ENCODE measurements around the gene TSHZ2.

GRCh38 chr20:53448875-53449274, 476.7 kb downstream of the TSHZ2 start:
- TF ChIP-seq EZH2 (IDR thresholded peaks at IDR 0.05; ENCODE audit: borderline replicate concordance) = no peak
- TF ChIP-seq, protein P1, sequence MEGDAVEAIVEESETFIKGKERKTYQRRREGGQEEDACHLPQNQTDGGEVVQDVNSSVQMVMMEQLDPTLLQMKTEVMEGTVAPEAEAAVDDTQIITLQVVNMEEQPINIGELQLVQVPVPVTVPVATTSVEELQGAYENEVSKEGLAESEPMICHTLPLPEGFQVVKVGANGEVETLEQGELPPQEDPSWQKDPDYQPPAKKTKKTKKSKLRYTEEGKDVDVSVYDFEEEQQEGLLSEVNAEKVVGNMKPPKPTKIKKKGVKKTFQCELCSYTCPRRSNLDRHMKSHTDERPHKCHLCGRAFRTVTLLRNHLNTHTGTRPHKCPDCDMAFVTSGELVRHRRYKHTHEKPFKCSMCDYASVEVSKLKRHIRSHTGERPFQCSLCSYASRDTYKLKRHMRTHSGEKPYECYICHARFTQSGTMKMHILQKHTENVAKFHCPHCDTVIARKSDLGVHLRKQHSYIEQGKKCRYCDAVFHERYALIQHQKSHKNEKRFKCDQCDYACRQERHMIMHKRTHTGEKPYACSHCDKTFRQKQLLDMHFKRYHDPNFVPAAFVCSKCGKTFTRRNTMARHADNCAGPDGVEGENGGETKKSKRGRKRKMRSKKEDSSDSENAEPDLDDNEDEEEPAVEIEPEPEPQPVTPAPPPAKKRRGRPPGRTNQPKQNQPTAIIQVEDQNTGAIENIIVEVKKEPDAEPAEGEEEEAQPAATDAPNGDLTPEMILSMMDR (IDR thresholded peaks at IDR 0.05; ENCODE audit: poor library complexity) = no peak
- no peak for TF ChIP-seq EZH2phosphoT487 (IDR thresholded peaks at IDR 0.05; ENCODE audit: low read depth, severe bottlenecking, unreplicated experiment)
